ENCODE results near the gene CPM. TPM values are rescaled to one million over a fixed set of nuclear protein-coding genes. Genes with fewer than 3 reads are reported as not detected.

The CPM gene
- total RNA-seq, 1 donor from 2014 or later, result 0.67 TPM

GRCh38 chr12:68934392-68934791, 1.4 kb upstream of the CPM start:
- DNase-seq (ENCODE audit: low spot score), result no peak
- Mint-ChIP-seq H3K27me3 (ENCODE audit: low read depth) (peaks cover 33% of the 10 kb centered on the region), H3K9me3 (ENCODE audit: low read depth) (no peaks in the 10 kb centered on the region), H3K36me3 (ENCODE audit: low read depth) (peaks cover 2% of the 10 kb centered on the region), H3K4me3 (ENCODE audit: unreplicated experiment) (no peak overlapping the region), H3K27ac (ENCODE audit: unreplicated experiment) (no peak overlapping the region), H3K4me1 (ENCODE audit: low read depth) (peaks cover 7% of the 10 kb centered on the region)
- no peak for TF ChIP-seq CTCF (IDR thresholded peaks at IDR 0.05)

- H3K27ac Mint-ChIP-seq (ENCODE audit: unreplicated experiment), result no peak overlapping the region
- H3K9me3 Mint-ChIP-seq (ENCODE audit: low read depth), result no peaks in the 10 kb centered on the region
- H3K4me1 Mint-ChIP-seq (ENCODE audit: low read depth), result peaks cover 7% of the 10 kb centered on the region
- peaks cover 2% of the 10 kb centered on the region for H3K36me3 Mint-ChIP-seq (ENCODE audit: low read depth)
- DNase-seq (ENCODE audit: low spot score), result no peak
- H3K4me3 Mint-ChIP-seq (ENCODE audit: unreplicated experiment), result peak overlapping the region; percentile 66
- peaks cover 30% of the 10 kb centered on the region for H3K27me3 Mint-ChIP-seq (ENCODE audit: low read depth)
- TF ChIP-seq CTCF (IDR thresholded peaks at IDR 0.05), result no peak
These were observed 627 bp downstream of the CPM start for GRCh38 chr12:68932128-68932960.

- no peaks in the 10 kb centered on the region for H3K9me3 Mint-ChIP-seq (ENCODE audit: low read depth)
- H3K27me3 Mint-ChIP-seq (ENCODE audit: low read depth), result peaks cover 19% of the 10 kb centered on the region
- H3K4me3 Mint-ChIP-seq (ENCODE audit: unreplicated experiment), result no peak overlapping the region
- no peak for DNase-seq (ENCODE audit: low spot score)
- H3K36me3 Mint-ChIP-seq (ENCODE audit: low read depth), result no peaks in the 10 kb centered on the region
- TF ChIP-seq CTCF (IDR thresholded peaks at IDR 0.05), result no peak
- no peak overlapping the region for H3K27ac Mint-ChIP-seq (ENCODE audit: unreplicated experiment)
- H3K4me1 Mint-ChIP-seq (ENCODE audit: low read depth), result peaks cover 7% of the 10 kb centered on the region
These were observed 2.8 kb downstream of the CPM start for GRCh38 chr12:68930178-68930577.

GRCh38 chr12:68924546-68924945, 8.4 kb downstream of the CPM start:
- no peak for TF ChIP-seq CTCF (IDR thresholded peaks at IDR 0.05)
- no peaks in the 10 kb centered on the region for H3K9me3 Mint-ChIP-seq (ENCODE audit: low read depth)
- peaks cover 8% of the 10 kb centered on the region for H3K27me3 Mint-ChIP-seq (ENCODE audit: low read depth)
- H3K4me3 Mint-ChIP-seq (ENCODE audit: unreplicated experiment), result no peak overlapping the region
- no peaks in the 10 kb centered on the region for H3K4me1 Mint-ChIP-seq (ENCODE audit: low read depth)
- no peak for DNase-seq (ENCODE audit: low spot score)
- H3K36me3 Mint-ChIP-seq (ENCODE audit: low read depth), result no peaks in the 10 kb centered on the region
- H3K27ac Mint-ChIP-seq (ENCODE audit: unreplicated experiment), result no peak overlapping the region

GRCh38 chr12:68919581-68920239, 13.3 kb downstream of the CPM start:
- no peak for DNase-seq (ENCODE audit: low spot score)
- H3K4me1 Mint-ChIP-seq (ENCODE audit: low read depth), result peaks cover 8% of the 10 kb centered on the region
- no peak overlapping the region for H3K27ac Mint-ChIP-seq (ENCODE audit: unreplicated experiment)
- H3K9me3 Mint-ChIP-seq (ENCODE audit: low read depth), result no peaks in the 10 kb centered on the region
- peaks cover 3% of the 10 kb centered on the region for H3K27me3 Mint-ChIP-seq (ENCODE audit: low read depth)
- H3K36me3 Mint-ChIP-seq (ENCODE audit: low read depth), result no peaks in the 10 kb centered on the region
- no peak for TF ChIP-seq CTCF (IDR thresholded peaks at IDR 0.05)
- H3K4me3 Mint-ChIP-seq (ENCODE audit: unreplicated experiment), result no peak overlapping the region
